ENCODE measurements around the gene ASB5.

GRCh38 chr4:176289561-176289960 is 20.5 kb upstream of the ASB5 start:
- TF ChIP-seq POLR2AphosphoS2 (IDR thresholded peaks at IDR 0.05; ENCODE audit: low read depth, low read length) (no peak), CREB1 (IDR thresholded peaks at IDR 0.05; ENCODE audit: low read depth) (no peak), TAF1 (IDR thresholded peaks at IDR 0.05; ENCODE audit: borderline replicate concordance, low read depth, low read length) (no peak), CBX5 (IDR thresholded peaks at IDR 0.05; ENCODE audit: low read depth) (no peak), POLR2AphosphoS5 (IDR thresholded peaks at IDR 0.05; ENCODE audit: low read length) (no peak), PAX5 (IDR thresholded peaks at IDR 0.05; ENCODE audit: borderline replicate concordance, low read depth, low read length) (no peak), JUND (IDR thresholded peaks at IDR 0.05; ENCODE audit: low read depth, low read length) (no peak), E2F8 (IDR thresholded peaks at IDR 0.05; ENCODE audit: low read depth, partially characterized antibody) (no peak), CTCF (IDR thresholded peaks at IDR 0.05 in 2 of 3, conservative IDR thresholded peaks at IDR 0.05 in 1 of 3; ENCODE audit: control insufficient read depth in 2 of 3, extremely low read depth in 1 of 3, insufficient read depth in 1 of 3, low read depth in 3 of 3, low read length in 3 of 3) (no peak), SPI1 (IDR thresholded peaks at IDR 0.05; ENCODE audit: borderline replicate concordance, insufficient read depth, low read depth, low read length) (no peak), NR2C1 (IDR thresholded peaks at IDR 0.05) (no peak), SUPT20H (IDR thresholded peaks at IDR 0.05; ENCODE audit: borderline replicate concordance, control insufficient read depth, low read depth, low read length) (no peak), KAT2A (conservative IDR thresholded peaks at IDR 0.05; ENCODE audit: control insufficient read depth, low read depth, low read length) (no peak), SIX5 (IDR thresholded peaks at IDR 0.05; ENCODE audit: low read depth, low read length, severe bottlenecking) (no peak)
